K562 (cell line): ENCODE measurements around the gene SCN8A. TPM values are rescaled to one million over a fixed set of nuclear protein-coding genes. Genes with fewer than 3 reads are reported as not detected.

Experiments used
- ATAC-seq: fragments of 200-7000 bp; cut with Tn5 transposase; 3 replicates; pipeline ENCODE4 v1.9.1; 2020; ENCODE audit warnings: moderate library complexity
- BruUV-seq: library from RNA; stranded (reverse); fragments of 400-500 nt; replicated peaks from 2 replicates; lab custom pipeline; 2021; lab: Mats Ljungman, UMichigan
- CTCF ChIA-PET: fragments of 300-600 bp; formaldehyde crosslinking; extraction: SDS; loops from one replicate; lab custom pipeline; 2021; ENCODE audit warnings: low intra/inter-chr PET ratio; lab: Yijun Ruan, JAX
- POLR2A ChIA-PET: fragments of 300-600, 350-650 bp; sonication (Branson Sonifier 250); formaldehyde crosslinking; extraction: SDS; loops from one replicate; lab custom pipeline; 2021; ENCODE audit warnings: antibody characterized with exemption, inconsistent platforms; lab: Yijun Ruan, JAX
- DNase-seq, 4 experiments: peaks; one replicate each; pipeline versions ENCODE4 v3.0.0 to v3.0.0-alpha.2; 2011 to 2018; ENCODE audit warnings: low spot score in 3 of 4, mixed read lengths in 3 of 4; ENCODE audit errors: extremely low read depth in 1 of 4
- FAIRE-seq: peaks from 2 replicates; lab custom pipeline; 2011; peaks lifted over from hg19 to GRCh38; lab: Jason Lieb, UNC
- H2AFZ ChIP-seq: 2 replicates; pipeline ENCODE4 v1.6.0; 2011; ENCODE audit warnings: low read depth, low read length, control low read depth, inconsistent platforms
- H3K27ac ChIP-seq: fragments of 200-600 bp; 3 replicates; pipeline ENCODE4 v1.8.0; 2011; ENCODE audit warnings: low read depth, mild to moderate bottlenecking, control low read depth, inconsistent platforms, low read length, moderate library complexity, mixed read lengths; ENCODE audit errors: extremely low read depth
- H3K27me3 ChIP-seq, 2 experiments: fragments of 300-600 bp in 1 of 2; 2 replicates in 1 of 2; 3 replicates in 1 of 2; pipeline versions ENCODE4 v1.6.0 to v1.8.0; 2011; ENCODE audit warnings: inconsistent platforms in 2 of 2, low read length in 2 of 2, mild to moderate bottlenecking in 1 of 2, mixed read lengths in 1 of 2, moderate library complexity in 1 of 2; ENCODE audit not compliant: control insufficient read depth in 2 of 2, insufficient read depth in 2 of 2
- H3K36me3 ChIP-seq: fragments of 300-600 bp; 3 replicates; pipeline ENCODE4 v1.8.0; 2011; ENCODE audit warnings: mild to moderate bottlenecking, low read length, inconsistent platforms; ENCODE audit not compliant: control insufficient read depth, insufficient read depth
- H3K4me1 ChIP-seq, 2 experiments: fragments of 200-600 bp in 1 of 2; replicated peaks in 1 of 2; 2 replicates in 1 of 2; 3 replicates in 1 of 2; pipeline versions ENCODE4 v1.5.1 to v1.8.0; 2011; ENCODE audit warnings: inconsistent platforms in 2 of 2, low read length in 2 of 2, mild to moderate bottlenecking in 1 of 2, mixed read lengths in 1 of 2, moderate library complexity in 1 of 2; ENCODE audit not compliant: control insufficient read depth in 2 of 2, insufficient read depth in 2 of 2
- H3K4me2 ChIP-seq: 2 replicates; pipeline ENCODE4 v1.6.1; 2011; ENCODE audit warnings: low read length, control low read depth, inconsistent platforms, mixed read lengths; ENCODE audit not compliant: insufficient read depth
- H3K4me3 ChIP-seq: fragments of 200-600 bp; sonication (generic), shearing (Covaris generic); 2 replicates; pipeline ENCODE4 v1.5.1; 2016; ENCODE audit warnings: control low read depth, inconsistent platforms
- H3K79me2 ChIP-seq: fragments of 200-600 bp; 3 replicates; pipeline ENCODE4 v1.8.0; 2011; ENCODE audit warnings: low read length, inconsistent platforms; ENCODE audit not compliant: control insufficient read depth, insufficient read depth
- H3K9ac ChIP-seq, 2 experiments: 2 replicates each; pipeline versions ENCODE4 v1.6.0 to v1.6.1; 2011; ENCODE audit warnings: low read depth in 2 of 2, low read length in 2 of 2, control low read depth in 1 of 2, inconsistent platforms in 1 of 2, mild to moderate bottlenecking in 1 of 2, mixed read lengths in 1 of 2; ENCODE audit not compliant: insufficient read depth in 1 of 2
- H3K9me1 ChIP-seq: one replicate; pipeline ENCODE4 v1.6.0; 2011; ENCODE audit warnings: inconsistent platforms, mild to moderate bottlenecking, low read length, moderate library complexity; ENCODE audit not compliant: control insufficient read depth, insufficient read depth
- H3K9me3 ChIP-seq: replicated peaks from 2 replicates; pipeline ENCODE4 v1.5.1; 2011; ENCODE audit warnings: low read depth, low read length, inconsistent platforms; ENCODE audit not compliant: control insufficient read depth, insufficient read depth
- H4K20me1 ChIP-seq: replicated peaks from 2 replicates; pipeline ENCODE4 v1.6.1; 2011; ENCODE audit warnings: low read length, inconsistent platforms, mixed read lengths; ENCODE audit not compliant: control insufficient read depth, insufficient read depth
- BCL6 ChIP-seq: fragments of 250-450 bp; sonication (Bioruptor Pico); IDR thresholded peaks from 2 replicates; pipeline ENCODE4 v1.4.0; 2020
- BCOR ChIP-seq: fragments of 450-650 bp; IDR thresholded peaks from 2 replicates; pipeline ENCODE4 v1.6.1; 2016
- CC2D1A ChIP-seq: fragments of 450-650 bp; IDR thresholded peaks from 2 replicates; pipeline ENCODE4 v1.6.1; 2017; ENCODE audit warnings: mild to moderate bottlenecking
- DMBX1 ChIP-seq: fragments of 250-450 bp; sonication (Bioruptor Pico); IDR thresholded peaks from 2 replicates; pipeline ENCODE4 v1.8.0; 2022; ENCODE audit warnings: inconsistent platforms, mild to moderate bottlenecking, moderate library complexity, borderline replicate concordance
- FOXP1 ChIP-seq: sonication (generic); formaldehyde crosslinking; IDR thresholded peaks from 2 replicates; pipeline ENCODE4 v1.8.0; 2022; ENCODE audit warnings: mild to moderate bottlenecking, missing genetic modification reagents
- GTF2F1 ChIP-seq: IDR thresholded peaks from 2 replicates; pipeline ENCODE4 v1.6.1; 2011; ENCODE audit warnings: low read depth, low read length, improper control_type of control experiment
- ILF3 ChIP-seq: fragments of 450-650 bp; IDR thresholded peaks from 2 replicates; pipeline ENCODE4 v1.6.1; 2018; ENCODE audit warnings: antibody characterized with exemption, mild to moderate bottlenecking, moderate library complexity, borderline replicate concordance
- LEF1 ChIP-seq: fragments of 450-650 bp; IDR thresholded peaks from 2 replicates; pipeline ENCODE4 v1.6.1; 2016; ENCODE audit warnings: mild to moderate bottlenecking
- RBBP5 ChIP-seq: fragments of 200-600 bp; sonication (generic); IDR thresholded peaks from 2 replicates; pipeline ENCODE4 v1.6.1; 2012; ENCODE audit warnings: borderline replicate concordance, mild to moderate bottlenecking, low read length, control low read depth, inconsistent platforms; ENCODE audit not compliant: insufficient read depth, poor library complexity, severe bottlenecking
- SMARCB1 ChIP-seq: IDR thresholded peaks from 2 replicates; pipeline ENCODE4 v1.6.1; 2011; ENCODE audit warnings: improper control_type of control experiment, low read depth; ENCODE audit not compliant: insufficient read length
- TGIF2 ChIP-seq: sonication (generic); formaldehyde crosslinking; IDR thresholded peaks from 2 replicates; pipeline ENCODE4 v1.8.1; 2022; ENCODE audit warnings: mild to moderate bottlenecking, missing genetic modification reagents, moderate library complexity
- XRCC3 ChIP-seq: fragments of 450-650 bp; IDR thresholded peaks from 2 replicates; pipeline ENCODE4 v1.6.1; 2017; ENCODE audit warnings: mild to moderate bottlenecking, moderate library complexity
- ZNF174 ChIP-seq: fragments of 250-450 bp; sonication (Bioruptor Pico); IDR thresholded peaks from 2 replicates; pipeline ENCODE4 v1.4.0; 2020; ENCODE audit warnings: mild to moderate bottlenecking
- WGBS: fragments of 100-300 bp; shearing (Covaris generic); methylation state at CpG from one replicate; pipeline ENCODE4 v1.1.6; 2016; ENCODE audit warnings: low coverage, mixed read lengths; ENCODE audit not compliant: insufficient coverage; ENCODE audit errors: missing lambda C conversion rate; 5-methylcytosine and 5-hydroxymethylcytosine counted together
- in situ Hi-C: fragments of 300-500 bp; cut with MboI; formaldehyde crosslinking; loops from 4 replicates; pipeline ENCODE4 v1.15.0; 2018; ENCODE audit warnings: inconsistent platforms, mixed read lengths
- intact Hi-C: fragments of 100-400 bp; cut with micrococcal nuclease; formaldehyde crosslinking; loops from 2 replicates; pipeline ENCODE4 v1.14.2; 2022
- polyA plus RNA-seq, 8 experiments: library from polyadenylated mRNA; depleted of rRNA in 4 of 8; stranded (reverse) in 5 of 8; unstranded in 3 of 8; fragments of >200 nt; fragmentation: Nextera tagmentation in 2 of 8; fragmentation: Illumina TruSeq in 1 of 8; extraction: Ambion mirVana in 2 of 8; extraction: Trizol in 1 of 8; gene quantifications; 2 replicates each; pipeline versions ENCODE4 v1.2.1 to v1.2.3, GENCODE V29; 2011 to 2014; ENCODE audit warnings: inconsistent platforms in 1 of 8, missing spikeins in 1 of 8
- total RNA-seq, 7 experiments: library from RNA; depleted of rRNA in 6 of 7; stranded (reverse); fragments of >200 nt in 6 of 7; fragmentation: Illumina TruSeq in 2 of 7; extraction: Trizol in 2 of 7; gene quantifications; 2 replicates each; pipeline versions ENCODE4 v1.2.1 to v1.2.3, GENCODE V29; 2011 to 2021; ENCODE audit warnings: low replicate concordance in 1 of 7
- TF ChIP-seq, protein P1 (sequence below), 3 experiments: IDR thresholded peaks in 2 of 3; conservative IDR thresholded peaks in 1 of 3; 2 replicates each; pipeline ENCODE4 v1.5.1; 2011 to 2012; ENCODE audit warnings: low read length in 3 of 3, mild to moderate bottlenecking in 3 of 3, control low read depth in 2 of 3, improper control_type of control experiment in 1 of 3, inconsistent platforms in 1 of 3, low read depth in 1 of 3, mixed read lengths in 1 of 3, moderate library complexity in 1 of 3; ENCODE audit not compliant: insufficient read depth in 2 of 3

SCN8A gene
- total and polyA plus RNA-seq, 9 of the 15 experiments (the other 6 are each of a cell fraction or from before 2014, with no cell fraction given) = 0.03 to 0.29 (median 0.15) TPM; not detected in 1

DNA sequence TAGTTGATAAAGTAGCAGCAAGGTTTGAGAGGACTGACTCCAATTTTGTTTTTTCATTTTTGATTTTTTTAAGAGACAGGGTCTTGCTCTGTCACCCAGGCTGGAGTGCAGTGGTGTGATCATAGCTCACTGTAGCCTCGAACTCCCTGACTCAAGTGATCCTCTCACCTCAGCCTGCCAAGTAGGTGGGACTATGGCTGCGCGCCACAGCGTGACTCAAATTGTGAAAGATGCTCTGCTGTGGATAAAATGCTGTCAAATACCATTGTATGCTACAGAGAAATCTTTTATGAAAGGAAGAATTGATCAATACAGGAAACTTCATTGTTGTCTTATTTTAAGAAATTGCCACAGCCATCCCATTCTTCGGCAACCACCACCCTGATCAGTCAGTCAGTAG lies 48.3 kb downstream of the SCN8A start:
- CTCF ChIA-PET = no interaction called here
- intact Hi-C loops = no loop called here

More for the DNA sequence above, 48.3 kb downstream of the SCN8A start:
- in situ Hi-C loops = no loop called here
- DNase-seq = no peak
- Histone ChIP-seq H3K36me3 (no peaks in the 10 kb centered on the region), H3K4me3 (no peak overlapping the region), H3K4me1 (no peaks in the 10 kb centered on the region), H4K20me1 (no peaks in the 10 kb centered on the region), H3K27me3 (no peaks in the 10 kb centered on the region), H3K9me1 (no peaks in the 10 kb centered on the region), H3K4me2 (no peak overlapping the region), H3K79me2 (no peaks in the 10 kb centered on the region), H3K27ac (no peak overlapping the region), H3K9ac (no peak overlapping the region), H2AFZ (no peak overlapping the region), H3K9me3 (no peaks in the 10 kb centered on the region)
- FAIRE-seq = no peak
- no peak for ATAC-seq
- POLR2A ChIA-PET = interaction anchor here (0.6 kb wide), 1 partner anchor 212 kb away, joined by 5 read pairs; no protein-coding TSS in a partner anchor
- BruUV-seq = no TSS peak
- WGBS = 4% methylated on average over 5 of the region's 5 CpGs
- TF ChIP-seq TGIF2 (CRISPR knock-in tag) (no peak), SMARCB1 (no peak), GTF2F1 (no peak), LEF1 (no peak), CC2D1A (no peak), DMBX1 (CRISPR knock-in tag) (no peak), XRCC3 (no peak), BCL6 (CRISPR knock-in tag) (no peak), BCOR (no peak), RBBP5 (no peak), ILF3 (no peak), FOXP1 (CRISPR knock-in tag) (no peak), ZNF174 (CRISPR knock-in tag) (no peak)
- TF ChIP-seq, protein P1, sequence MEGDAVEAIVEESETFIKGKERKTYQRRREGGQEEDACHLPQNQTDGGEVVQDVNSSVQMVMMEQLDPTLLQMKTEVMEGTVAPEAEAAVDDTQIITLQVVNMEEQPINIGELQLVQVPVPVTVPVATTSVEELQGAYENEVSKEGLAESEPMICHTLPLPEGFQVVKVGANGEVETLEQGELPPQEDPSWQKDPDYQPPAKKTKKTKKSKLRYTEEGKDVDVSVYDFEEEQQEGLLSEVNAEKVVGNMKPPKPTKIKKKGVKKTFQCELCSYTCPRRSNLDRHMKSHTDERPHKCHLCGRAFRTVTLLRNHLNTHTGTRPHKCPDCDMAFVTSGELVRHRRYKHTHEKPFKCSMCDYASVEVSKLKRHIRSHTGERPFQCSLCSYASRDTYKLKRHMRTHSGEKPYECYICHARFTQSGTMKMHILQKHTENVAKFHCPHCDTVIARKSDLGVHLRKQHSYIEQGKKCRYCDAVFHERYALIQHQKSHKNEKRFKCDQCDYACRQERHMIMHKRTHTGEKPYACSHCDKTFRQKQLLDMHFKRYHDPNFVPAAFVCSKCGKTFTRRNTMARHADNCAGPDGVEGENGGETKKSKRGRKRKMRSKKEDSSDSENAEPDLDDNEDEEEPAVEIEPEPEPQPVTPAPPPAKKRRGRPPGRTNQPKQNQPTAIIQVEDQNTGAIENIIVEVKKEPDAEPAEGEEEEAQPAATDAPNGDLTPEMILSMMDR (IDR thresholded peaks at IDR 0.05 in 2 of 3, conservative IDR thresholded peaks at IDR 0.05 in 1 of 3; ENCODE audit: insufficient read depth in 2 of 3, low read depth in 1 of 3, low read length in 3 of 3) = no peak
